ENCODE measurements around the gene IQSEC1. TPM values are rescaled to one million over a fixed set of nuclear protein-coding genes. Genes with fewer than 3 reads are reported as not detected.
A peak's percentile ranks its signal among the peaks of the same experiment; 100 is the strongest.

Gene IQSEC1
- polyA plus RNA-seq, 1 experiment, result 3.6 TPM

DNA sequence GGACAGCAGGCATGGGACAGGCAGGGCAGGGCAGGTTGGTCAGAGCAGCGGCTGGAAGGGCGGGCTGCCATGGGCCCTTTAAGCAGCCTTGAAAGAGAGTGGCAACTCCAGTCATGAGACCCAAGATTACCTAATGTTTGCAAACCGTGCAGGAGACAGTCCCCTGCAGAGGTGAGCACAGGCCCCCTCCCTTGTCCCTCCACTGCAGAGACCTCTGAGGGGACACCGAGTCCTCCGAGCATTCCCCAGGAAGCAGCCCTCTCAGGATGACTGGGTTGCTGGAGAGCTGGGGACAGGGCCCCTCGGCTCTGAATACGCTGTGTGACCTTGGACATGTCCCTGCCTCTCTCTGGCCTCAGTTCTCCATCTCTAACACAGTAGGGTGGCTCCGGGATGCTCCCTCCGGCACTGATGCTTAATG, 81.4 kb downstream of the IQSEC1 start:
- Histone ChIP-seq H3K4me3 (ENCODE audit: low read depth, low read length) (no peak overlapping the region), H3K27me3 (ENCODE audit: control insufficient read depth, insufficient read depth, low read length) (peaks cover 8% of the 10 kb centered on the region), H3K27ac (ENCODE audit: low read depth, low read length) (peak overlapping the region; percentile 11), H3K9me3 (ENCODE audit: control insufficient read depth, insufficient read depth, low read length) (peaks cover 4% of the 10 kb centered on the region; the same call in 1 of the 2 replicates)
- DNase-seq (ENCODE audit: low read depth, low spot score), result no peak
- CTCF ChIA-PET, result interaction anchor here (1.2 kb wide), 1 partner anchor 8 kb away, joined by 5 read pairs; no protein-coding TSS in a partner anchor
- TF ChIP-seq, protein P1, sequence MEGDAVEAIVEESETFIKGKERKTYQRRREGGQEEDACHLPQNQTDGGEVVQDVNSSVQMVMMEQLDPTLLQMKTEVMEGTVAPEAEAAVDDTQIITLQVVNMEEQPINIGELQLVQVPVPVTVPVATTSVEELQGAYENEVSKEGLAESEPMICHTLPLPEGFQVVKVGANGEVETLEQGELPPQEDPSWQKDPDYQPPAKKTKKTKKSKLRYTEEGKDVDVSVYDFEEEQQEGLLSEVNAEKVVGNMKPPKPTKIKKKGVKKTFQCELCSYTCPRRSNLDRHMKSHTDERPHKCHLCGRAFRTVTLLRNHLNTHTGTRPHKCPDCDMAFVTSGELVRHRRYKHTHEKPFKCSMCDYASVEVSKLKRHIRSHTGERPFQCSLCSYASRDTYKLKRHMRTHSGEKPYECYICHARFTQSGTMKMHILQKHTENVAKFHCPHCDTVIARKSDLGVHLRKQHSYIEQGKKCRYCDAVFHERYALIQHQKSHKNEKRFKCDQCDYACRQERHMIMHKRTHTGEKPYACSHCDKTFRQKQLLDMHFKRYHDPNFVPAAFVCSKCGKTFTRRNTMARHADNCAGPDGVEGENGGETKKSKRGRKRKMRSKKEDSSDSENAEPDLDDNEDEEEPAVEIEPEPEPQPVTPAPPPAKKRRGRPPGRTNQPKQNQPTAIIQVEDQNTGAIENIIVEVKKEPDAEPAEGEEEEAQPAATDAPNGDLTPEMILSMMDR (IDR thresholded peaks at IDR 0.05; ENCODE audit: low read depth, low read length), result no peak
- POLR2A ChIA-PET, result no interaction called here

DNA sequence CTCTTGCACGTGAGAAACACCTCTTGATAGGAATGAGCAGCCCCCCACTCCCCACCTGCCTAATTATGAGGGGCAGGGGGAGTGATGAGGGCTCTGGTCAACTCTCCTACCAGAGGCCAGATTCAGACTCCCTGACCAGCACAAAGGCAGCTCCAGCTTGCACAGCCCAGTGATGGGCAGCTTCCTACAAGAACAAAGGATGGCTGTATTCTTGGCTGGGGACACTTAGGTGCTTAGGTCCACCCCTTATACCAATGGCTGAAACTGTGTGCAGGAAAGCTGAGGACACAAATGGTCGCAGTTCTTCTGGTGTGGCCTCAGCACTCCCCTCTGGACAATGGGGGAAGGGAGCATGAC, 81.8 kb downstream of the IQSEC1 start:
- ChIA-PET CTCF (no interaction called here), POLR2A (no interaction called here)
- no peak overlapping the region for H3K4me3 ChIP-seq (ENCODE audit: low read depth, low read length)
- H3K27me3 ChIP-seq (ENCODE audit: control insufficient read depth, insufficient read depth, low read length), result peaks cover 8% of the 10 kb centered on the region
- peaks cover 4% of the 10 kb centered on the region; the same call in 1 of the 2 replicates for H3K9me3 ChIP-seq (ENCODE audit: control insufficient read depth, insufficient read depth, low read length)
- DNase-seq (ENCODE audit: low read depth, low spot score), result no peak
- H3K27ac ChIP-seq (ENCODE audit: low read depth, low read length), result peak overlapping the region; percentile 78
- TF ChIP-seq, protein P1 (IDR thresholded peaks at IDR 0.05; ENCODE audit: low read depth, low read length), result no peak

DNA sequence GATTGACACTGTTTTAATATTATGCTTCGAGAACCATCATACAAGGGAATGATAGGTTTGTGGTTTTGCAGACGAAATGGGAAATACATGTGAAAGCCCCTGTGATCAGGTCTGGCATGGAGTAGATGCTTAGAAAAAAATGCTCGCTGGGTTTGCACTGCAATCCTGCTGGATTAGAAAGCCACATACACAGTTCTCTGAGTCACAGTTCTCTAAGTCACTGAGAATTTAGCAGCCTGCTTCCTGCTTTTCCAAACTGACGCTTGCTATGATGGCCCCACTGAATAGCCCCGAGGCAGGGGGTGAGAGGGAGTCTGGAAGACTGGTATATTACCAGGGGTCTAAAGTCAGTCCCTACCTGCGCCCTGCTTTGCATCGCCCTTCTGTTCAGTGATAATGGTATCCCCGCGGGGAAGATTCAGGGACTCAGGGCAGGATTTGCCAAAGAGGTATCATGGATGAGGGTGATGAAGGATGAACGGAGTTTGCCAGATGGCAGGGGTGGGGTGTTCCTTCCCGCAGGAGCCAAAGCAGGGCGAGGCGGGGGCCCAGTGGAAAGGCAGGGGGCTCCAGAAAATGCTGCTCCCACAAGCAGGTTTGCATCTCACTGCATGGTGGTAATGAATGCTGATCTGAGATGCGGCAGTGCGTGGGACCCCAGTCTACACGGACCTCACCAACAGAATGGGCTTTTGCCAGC, 82.3 kb downstream of the IQSEC1 start:
- Histone ChIP-seq H3K4me3 (ENCODE audit: low read depth, low read length) (no peak overlapping the region), H3K27ac (ENCODE audit: low read depth, low read length) (peak overlapping the region; percentile 78)
- POLR2A ChIA-PET, result no interaction called here

DNA sequence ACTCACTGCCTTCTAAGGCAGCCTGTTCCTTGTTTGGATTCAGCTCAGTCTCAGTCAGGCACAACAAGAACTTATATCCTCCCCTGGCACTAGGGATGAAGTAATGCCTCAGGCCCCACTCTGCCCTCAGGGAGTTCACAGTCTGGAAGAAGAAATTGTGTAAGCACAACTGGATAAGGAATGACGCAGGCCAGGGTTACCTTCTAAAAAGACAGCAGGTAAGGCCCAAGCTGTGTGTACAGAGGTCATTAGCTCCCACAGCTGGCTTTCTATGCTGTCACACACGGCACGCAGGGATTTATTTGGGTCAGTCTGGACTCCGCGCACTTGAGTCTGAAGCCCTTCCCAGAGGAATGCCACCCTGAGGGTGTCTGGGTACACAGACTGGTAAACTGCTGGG, 82.9 kb downstream of the IQSEC1 start:
- ChIA-PET POLR2A (no interaction called here), CTCF (interaction anchor here (1.2 to 1.8 kb wide), 3 partner anchors 9 to 463 kb away, joined by 3 to 4 read pairs (median 4); no protein-coding TSS in a partner anchor)
- TF ChIP-seq, protein P1 (IDR thresholded peaks at IDR 0.05; ENCODE audit: low read depth, low read length), result no peak
- Histone ChIP-seq H3K4me3 (ENCODE audit: low read depth, low read length) (no peak overlapping the region), H3K9me3 (ENCODE audit: control insufficient read depth, insufficient read depth, low read length) (peaks cover 4% of the 10 kb centered on the region; the same call in 1 of the 2 replicates), H3K27me3 (ENCODE audit: control insufficient read depth, insufficient read depth, low read length) (peaks cover 3% of the 10 kb centered on the region), H3K27ac (ENCODE audit: low read depth, low read length) (peak overlapping the region; percentile 78)
- DNase-seq (ENCODE audit: low read depth, low spot score), result no peak

More for the DNA sequence above, 82.3 kb downstream of the IQSEC1 start:
- Histone ChIP-seq H3K27me3 (ENCODE audit: control insufficient read depth, insufficient read depth, low read length) (peaks cover 8% of the 10 kb centered on the region), H3K9me3 (ENCODE audit: control insufficient read depth, insufficient read depth, low read length) (peaks cover 4% of the 10 kb centered on the region; the same call in 1 of the 2 replicates)
- DNase-seq (ENCODE audit: low read depth, low spot score), result peak; percentile 56
- TF ChIP-seq, protein P1 (IDR thresholded peaks at IDR 0.05; ENCODE audit: low read depth, low read length), result no peak
- CTCF ChIA-PET, result interaction anchor here (1.2 kb wide), 1 partner anchor 9 kb away, joined by 3 read pairs; no protein-coding TSS in a partner anchor

DNA sequence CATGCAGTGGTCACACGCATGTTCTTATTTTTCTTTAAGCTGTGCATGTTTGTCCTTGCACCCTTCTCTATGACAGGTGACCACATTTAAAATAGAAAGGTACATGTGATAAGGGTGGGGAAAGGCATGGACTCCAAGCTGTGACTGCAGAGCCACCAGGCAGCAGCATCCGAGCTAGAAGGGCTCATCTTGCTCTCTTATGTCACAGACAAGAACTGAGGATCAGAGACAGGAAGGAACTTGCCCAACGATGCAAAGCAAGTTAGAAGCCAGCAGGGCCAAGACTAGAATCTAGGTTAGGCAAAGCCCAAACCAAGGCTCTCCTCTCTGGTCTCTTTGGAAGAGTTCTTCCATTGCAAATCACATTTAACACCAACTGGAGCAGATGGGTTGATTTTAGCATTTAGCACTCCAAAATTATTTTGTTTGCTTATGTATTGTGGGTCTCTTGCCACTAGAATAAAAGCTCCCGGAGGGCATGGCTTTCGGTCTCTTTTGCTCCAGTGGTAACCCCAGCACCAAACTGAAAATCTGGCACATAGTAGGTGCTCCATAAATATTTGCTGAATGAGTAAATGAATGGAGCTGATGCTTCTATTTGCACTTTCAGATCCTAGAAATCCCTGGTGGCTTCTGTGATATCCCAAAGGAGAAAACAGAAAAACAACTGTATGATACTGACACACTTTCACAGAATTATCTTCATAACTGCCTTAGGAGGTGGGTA, 84.3 kb downstream of the IQSEC1 start:
- ChIA-PET POLR2A (no interaction called here), CTCF (interaction anchor here (0.6 to 1.8 kb wide), 4 partner anchors 97 to 482 kb away, joined by 3 to 4 read pairs (median 4); no protein-coding TSS in a partner anchor)
- Histone ChIP-seq H3K9me3 (ENCODE audit: control insufficient read depth, insufficient read depth, low read length) (peaks cover 4% of the 10 kb centered on the region; the same call in 1 of the 2 replicates), H3K27ac (ENCODE audit: low read depth, low read length) (no peak overlapping the region), H3K4me3 (ENCODE audit: low read depth, low read length) (no peak overlapping the region), H3K27me3 (ENCODE audit: control insufficient read depth, insufficient read depth, low read length) (peaks cover 3% of the 10 kb centered on the region)
- TF ChIP-seq, protein P1 (IDR thresholded peaks at IDR 0.05; ENCODE audit: low read depth, low read length), result no peak
- no peak for DNase-seq (ENCODE audit: low read depth, low spot score)

Measured in AG04450 (cell line).